ENCODE results near the gene BCAR3.

The BCAR3 gene

GRCh38 chr1:93670141-93670540 is 11.5 kb downstream of the BCAR3 start:
- no peak for TF ChIP-seq CTCF (IDR thresholded peaks at IDR 0.05)
- peaks cover 8% of the 10 kb centered on the region for H3K4me1 ChIP-seq
- no peak overlapping the region for H2AFZ ChIP-seq
- H3K4me2 ChIP-seq (ENCODE audit: low read length) = no peak overlapping the region
- H3K27me3 ChIP-seq (ENCODE audit: control insufficient read depth, insufficient read depth, low read length) = no peaks in the 10 kb centered on the region
- no peak overlapping the region for H3K27ac ChIP-seq
- H3K79me2 ChIP-seq = no peaks in the 10 kb centered on the region
- no peaks in the 10 kb centered on the region for H3K36me3 ChIP-seq (ENCODE audit: control insufficient read depth, insufficient read depth, low read length)
- H3K9me3 ChIP-seq (ENCODE audit: control insufficient read depth, low read length) = no peaks in the 10 kb centered on the region
- no peak overlapping the region for H3K9ac ChIP-seq
- H3K4me3 ChIP-seq (ENCODE audit: low read depth, low read length) = no peak overlapping the region

GRCh38 chr1:93669369-93669768 is 12.3 kb downstream of the BCAR3 start:
- H3K9me3 ChIP-seq (ENCODE audit: control insufficient read depth, low read length) = no peaks in the 10 kb centered on the region
- no peak overlapping the region for H3K9ac ChIP-seq
- H3K4me3 ChIP-seq (ENCODE audit: low read depth, low read length) = no peak overlapping the region
- no peaks in the 10 kb centered on the region for H3K27me3 ChIP-seq (ENCODE audit: control insufficient read depth, insufficient read depth, low read length)
- H3K4me1 ChIP-seq = peaks cover 8% of the 10 kb centered on the region
- H3K36me3 ChIP-seq (ENCODE audit: control insufficient read depth, insufficient read depth, low read length) = no peaks in the 10 kb centered on the region
- no peaks in the 10 kb centered on the region for H3K79me2 ChIP-seq
- H3K4me2 ChIP-seq (ENCODE audit: low read length) = no peak overlapping the region
- H2AFZ ChIP-seq = no peak overlapping the region
- no peak for TF ChIP-seq CTCF (IDR thresholded peaks at IDR 0.05)
- H3K27ac ChIP-seq = no peak overlapping the region

GRCh38 chr1:93668951-93669350 is 12.7 kb downstream of the BCAR3 start:
- Histone ChIP-seq H3K9ac (no peak overlapping the region), H3K79me2 (no peaks in the 10 kb centered on the region), H3K4me3 (ENCODE audit: low read depth, low read length) (no peak overlapping the region), H3K27me3 (ENCODE audit: control insufficient read depth, insufficient read depth, low read length) (no peaks in the 10 kb centered on the region), H3K4me2 (ENCODE audit: low read length) (no peak overlapping the region), H3K27ac (no peak overlapping the region), H3K9me3 (ENCODE audit: control insufficient read depth, low read length) (no peaks in the 10 kb centered on the region), H2AFZ (no peak overlapping the region), H3K36me3 (ENCODE audit: control insufficient read depth, insufficient read depth, low read length) (no peaks in the 10 kb centered on the region), H3K4me1 (peaks cover 8% of the 10 kb centered on the region)
- TF ChIP-seq CTCF (IDR thresholded peaks at IDR 0.05) = no peak

DNA sequence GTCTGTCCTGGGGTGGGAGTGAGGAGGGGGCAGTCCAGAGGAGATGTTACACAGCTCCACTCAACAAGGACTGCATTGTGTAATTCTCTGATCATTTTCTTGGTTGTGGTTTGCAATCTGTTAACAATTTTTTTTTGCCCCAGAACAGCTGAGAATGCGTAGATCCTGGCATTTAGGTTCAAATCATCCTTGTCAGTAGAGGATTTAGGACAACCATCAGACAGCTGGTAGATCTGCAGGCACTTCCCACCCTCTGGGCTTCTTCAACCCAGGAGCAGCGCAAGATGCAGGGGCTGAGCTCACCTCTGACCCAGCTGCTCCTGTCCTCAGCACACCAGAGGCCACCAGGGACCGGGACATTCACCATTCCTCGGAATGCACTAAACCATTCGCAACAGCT is 13.5 kb downstream of the BCAR3 start:
- Histone ChIP-seq H3K4me1 (peaks cover 10% of the 10 kb centered on the region), H3K79me2 (no peaks in the 10 kb centered on the region), H2AFZ (no peak overlapping the region), H3K4me2 (ENCODE audit: low read length) (no peak overlapping the region), H3K4me3 (ENCODE audit: low read depth, low read length) (no peak overlapping the region), H3K9me3 (ENCODE audit: control insufficient read depth, low read length) (no peaks in the 10 kb centered on the region), H3K9ac (no peak overlapping the region), H3K27ac (no peak overlapping the region), H3K27me3 (ENCODE audit: control insufficient read depth, insufficient read depth, low read length) (no peaks in the 10 kb centered on the region), H3K36me3 (ENCODE audit: control insufficient read depth, insufficient read depth, low read length) (no peaks in the 10 kb centered on the region)
- TF ChIP-seq CTCF (IDR thresholded peaks at IDR 0.05) = no peak

DNA sequence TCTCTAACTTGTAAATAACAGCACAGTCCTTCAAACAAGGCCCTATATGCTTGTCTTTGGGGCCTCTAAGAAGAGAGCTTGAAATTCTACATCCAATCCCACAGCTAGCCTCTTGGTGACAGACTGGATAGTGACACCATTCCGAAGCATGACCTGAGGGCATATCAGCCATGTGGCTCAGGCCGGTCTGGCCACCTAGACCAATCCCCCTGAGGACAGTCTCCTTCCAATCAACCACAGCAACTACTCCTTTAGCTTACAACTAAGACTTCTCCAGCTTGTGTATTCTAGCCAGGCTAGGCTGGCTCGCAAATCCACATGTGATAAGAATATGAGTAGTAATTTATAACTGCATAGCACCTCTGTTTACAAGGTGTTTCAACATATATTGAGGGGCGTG is 14.0 kb downstream of the BCAR3 start:
- Histone ChIP-seq H3K27ac (no peak overlapping the region), H3K4me2 (ENCODE audit: low read length) (no peak overlapping the region), H2AFZ (no peak overlapping the region), H3K27me3 (ENCODE audit: control insufficient read depth, insufficient read depth, low read length) (no peaks in the 10 kb centered on the region), H3K79me2 (no peaks in the 10 kb centered on the region), H3K4me3 (ENCODE audit: low read depth, low read length) (no peak overlapping the region), H3K4me1 (peaks cover 8% of the 10 kb centered on the region), H3K9ac (no peak overlapping the region), H3K9me3 (ENCODE audit: control insufficient read depth, low read length) (no peaks in the 10 kb centered on the region), H3K36me3 (ENCODE audit: control insufficient read depth, insufficient read depth, low read length) (no peaks in the 10 kb centered on the region)
- TF ChIP-seq CTCF (IDR thresholded peaks at IDR 0.05) = no peak
